GM19463 (cell line): ENCODE data around the gene ADK.
"Not testable (repeated sequence)": the region's sequence is repeated elsewhere in the genome, so short reads cannot be mapped to it uniquely, and the experiment has no call there.

ENCODE experiments used
- ATAC-seq: cut with Tn5 transposase; IDR thresholded peaks from one replicate; pipeline ENCODE4 v1.9.1; 2021; ENCODE audit warnings: mild to moderate bottlenecking, moderate library complexity; ENCODE audit not compliant: unreplicated experiment

The ADK gene

DNA sequence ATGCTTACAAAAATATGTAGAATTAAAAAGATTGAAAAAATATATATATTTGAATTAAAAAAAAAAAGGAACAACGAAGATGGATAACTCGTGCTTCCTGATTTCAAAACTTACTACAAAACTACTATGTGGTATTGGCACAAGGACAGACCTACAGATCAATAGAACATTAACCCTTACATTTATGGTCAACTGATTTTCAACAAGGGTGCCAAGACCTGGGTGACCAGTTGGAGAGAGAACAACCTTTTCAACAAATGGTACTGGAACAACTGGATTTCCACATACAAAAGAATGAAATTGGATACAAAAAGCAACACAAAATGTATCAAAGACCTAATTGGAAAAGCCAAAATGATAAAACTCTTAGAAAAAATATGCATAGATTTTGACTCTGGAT is 10.5 kb upstream of the ADK start:
- no peak for ATAC-seq

DNA sequence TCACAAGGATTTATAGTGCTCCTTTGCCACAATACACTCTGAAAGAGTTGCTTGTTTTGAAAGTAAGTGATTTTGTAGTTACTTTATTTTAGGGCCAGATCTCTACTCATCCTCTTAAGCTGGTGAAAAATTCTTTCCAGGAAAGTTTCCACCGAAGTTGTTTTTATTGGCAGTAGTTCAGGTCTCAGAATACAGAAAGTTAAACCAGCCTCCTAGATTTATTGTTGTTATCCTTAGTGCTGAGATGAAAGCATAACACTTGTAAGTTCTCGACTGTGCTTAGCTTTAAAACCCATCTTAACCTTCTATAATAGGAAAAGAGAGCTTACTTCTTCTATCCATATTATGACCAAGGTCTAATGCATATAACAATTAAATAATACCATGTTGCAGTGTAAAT is 5.9 kb upstream of the ADK start:
- no peak for ATAC-seq

DNA sequence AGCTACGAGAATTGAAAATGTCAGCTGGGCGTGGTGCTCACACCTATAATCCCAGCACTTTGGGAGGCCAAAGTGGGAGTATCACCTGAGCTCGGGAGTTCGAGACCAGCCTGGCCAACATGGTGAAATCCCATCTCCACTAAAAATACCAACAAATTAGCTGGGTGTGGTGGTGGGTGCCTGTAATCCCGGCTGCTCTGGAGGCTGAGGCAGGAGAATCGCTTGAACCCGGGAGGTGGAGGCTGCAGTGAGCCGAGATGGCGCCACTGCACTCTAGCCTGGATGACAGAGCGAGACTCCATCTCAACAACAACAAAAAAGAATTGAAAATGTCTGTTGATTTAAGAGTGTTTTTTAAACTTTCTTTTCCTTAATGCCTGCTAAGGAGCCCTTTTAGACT is 4.0 kb upstream of the ADK start:
- ATAC-seq: not testable (repeated sequence)

DNA sequence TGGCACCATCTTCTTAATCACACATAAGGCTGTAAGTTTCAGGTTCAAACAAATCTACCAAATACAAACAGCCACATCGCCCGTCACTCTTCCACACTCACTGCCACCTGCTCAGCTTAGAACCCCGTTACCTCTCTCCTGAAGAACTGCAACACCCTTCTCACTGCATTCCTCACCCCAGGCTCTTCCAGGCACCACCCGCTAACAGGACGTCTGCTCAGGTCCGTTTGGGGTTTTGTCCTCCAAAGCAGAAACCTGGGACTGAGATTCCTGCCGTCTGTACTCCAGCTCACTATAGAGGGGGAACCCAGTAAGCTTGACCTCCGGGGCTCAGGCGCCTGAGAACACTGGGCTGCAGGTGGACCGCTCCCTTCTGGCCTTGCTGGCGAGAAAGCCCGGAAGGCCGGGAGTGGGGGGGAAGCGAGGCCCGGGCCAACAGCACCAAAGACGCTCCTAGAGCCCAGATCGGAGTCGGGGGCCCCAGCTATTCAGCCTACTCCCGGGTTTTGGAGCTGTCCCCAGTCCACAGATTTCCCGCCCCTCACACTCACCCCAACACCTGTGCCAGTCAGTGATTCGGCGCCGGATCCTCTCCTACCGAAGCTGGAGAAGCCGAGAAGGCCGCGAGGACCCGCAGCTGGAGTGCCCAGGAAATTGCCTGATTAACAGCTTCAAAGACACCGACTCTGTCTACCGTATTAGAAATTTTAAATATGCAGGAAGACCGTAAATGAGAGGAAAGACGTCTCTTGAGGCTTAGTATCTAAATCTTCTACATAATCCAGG is 624 bp upstream of the ADK start, which contains the start of gene AP3M1:
Gene AP3M1, minus strand, starts transcription at position 625 of the 786 bp plus-strand sequence. CDS start 12,449 bp downstream, outside the sequence.
- ATAC-seq: peak; percentile 29

DNA sequence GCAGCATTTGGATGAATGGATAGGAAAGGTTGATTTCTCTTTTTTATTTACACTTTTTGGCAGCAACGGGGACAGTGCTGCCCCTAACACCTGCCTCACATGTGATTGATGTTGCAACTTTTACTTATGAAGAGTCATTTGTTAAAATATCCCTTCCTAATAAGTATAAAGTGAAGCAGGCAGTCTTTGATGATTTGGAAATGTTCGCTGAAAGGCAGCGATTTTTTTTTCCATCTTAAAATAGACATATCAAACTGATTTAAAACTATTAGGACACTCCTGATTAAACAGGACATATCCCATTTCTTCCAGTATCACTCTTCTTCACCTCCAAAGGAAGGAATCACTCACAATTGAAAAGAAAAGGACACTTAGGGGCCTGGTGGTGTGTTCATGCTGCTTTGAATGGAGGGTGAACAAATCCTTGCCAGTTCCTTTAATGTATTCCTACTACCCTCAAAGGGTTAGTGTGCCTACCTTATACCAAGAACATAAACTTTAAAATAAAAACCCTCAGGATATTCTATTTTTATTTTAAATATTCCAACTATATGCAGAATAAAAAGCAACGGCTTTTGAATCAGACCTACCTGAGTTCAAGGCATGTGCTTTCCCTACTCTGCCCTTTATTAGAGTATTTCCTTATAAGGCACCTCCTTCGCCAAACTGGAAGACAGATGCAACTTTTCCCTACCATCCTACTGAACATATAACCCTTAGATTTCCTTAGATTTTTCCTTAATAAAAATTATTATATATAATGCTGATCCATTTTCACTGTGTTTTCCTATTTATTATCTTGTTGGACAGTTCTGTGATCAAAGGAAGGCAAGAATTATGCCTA is 1.1 kb downstream of the ADK start:
- ATAC-seq: no peak

DNA sequence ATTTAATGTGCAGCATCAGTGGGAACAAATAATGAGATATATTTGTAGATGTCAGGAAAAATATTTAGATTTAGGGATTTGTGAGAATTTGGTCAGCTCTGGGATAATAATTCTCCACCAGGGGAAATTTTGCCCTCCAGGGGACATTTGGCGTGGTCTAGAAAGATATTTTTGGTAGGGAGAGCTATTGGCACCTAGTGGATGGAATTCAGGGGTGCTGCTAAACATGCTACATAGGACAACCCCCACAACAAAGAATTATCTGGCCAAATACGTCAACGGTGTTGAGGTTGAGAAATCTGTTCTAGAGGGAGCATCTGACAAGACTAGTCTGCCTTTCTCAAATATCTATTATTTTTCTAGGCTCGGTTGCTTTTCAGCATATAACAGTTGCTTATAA is 2.1 kb downstream of the ADK start:
- ATAC-seq: no peak

DNA sequence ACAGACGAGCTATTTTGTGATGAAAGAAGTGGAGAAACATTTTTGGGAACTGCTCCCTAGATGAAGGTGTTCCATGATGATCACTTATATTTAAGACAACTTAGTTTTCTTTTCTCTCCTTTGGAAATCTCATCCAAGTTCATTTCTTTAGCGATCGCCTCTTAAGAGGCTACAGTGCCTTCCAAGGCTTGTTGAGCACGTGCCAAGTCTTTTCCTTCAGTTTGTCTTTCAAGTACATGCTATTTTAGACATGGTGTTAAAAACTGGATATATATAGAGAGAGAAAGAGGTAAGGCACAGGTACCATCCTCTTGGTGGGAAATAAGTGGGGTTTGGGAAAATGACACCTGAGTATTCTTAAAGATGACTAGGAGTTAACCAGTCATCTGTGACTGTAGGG is 2.7 kb downstream of the ADK start:
- ATAC-seq: no peak

DNA sequence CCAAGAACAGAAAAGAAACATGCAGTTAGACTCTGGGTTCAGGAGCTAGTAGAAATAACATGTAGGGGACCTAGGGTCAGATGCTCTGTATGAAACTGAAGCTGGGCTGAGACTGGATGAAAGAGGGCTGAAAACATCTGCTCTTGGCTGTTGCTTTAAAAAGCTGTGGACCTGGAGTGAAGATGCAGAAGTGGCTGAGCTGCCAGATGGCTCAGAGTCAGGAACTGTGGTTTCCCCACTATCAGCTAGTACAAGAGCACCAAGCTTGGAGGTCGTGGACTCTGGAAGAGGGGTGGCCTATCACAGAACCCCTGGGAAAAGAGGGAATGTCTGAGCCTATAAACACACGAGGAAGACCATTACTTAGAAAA is 5.9 kb downstream of the ADK start:
- no peak for ATAC-seq

DNA sequence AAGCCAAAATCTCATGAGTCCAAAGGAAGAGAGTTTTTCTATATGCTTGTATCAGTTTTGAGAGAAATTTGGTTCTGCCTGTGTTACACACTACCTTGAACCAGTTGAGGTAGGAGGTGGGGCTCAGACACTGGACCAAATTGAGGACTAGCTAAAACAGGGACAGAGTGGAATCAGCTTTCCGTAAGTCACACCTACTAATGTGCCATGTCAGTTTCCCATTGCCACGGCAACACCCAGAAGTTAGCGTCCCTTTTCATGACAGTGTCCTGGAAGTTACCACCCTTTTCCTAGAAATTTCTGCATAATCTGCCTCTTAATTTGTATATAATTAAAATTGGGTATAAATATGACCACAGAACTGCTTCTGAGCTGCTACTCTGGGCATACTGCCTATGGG is 9.0 kb downstream of the ADK start:
- no peak for ATAC-seq

DNA sequence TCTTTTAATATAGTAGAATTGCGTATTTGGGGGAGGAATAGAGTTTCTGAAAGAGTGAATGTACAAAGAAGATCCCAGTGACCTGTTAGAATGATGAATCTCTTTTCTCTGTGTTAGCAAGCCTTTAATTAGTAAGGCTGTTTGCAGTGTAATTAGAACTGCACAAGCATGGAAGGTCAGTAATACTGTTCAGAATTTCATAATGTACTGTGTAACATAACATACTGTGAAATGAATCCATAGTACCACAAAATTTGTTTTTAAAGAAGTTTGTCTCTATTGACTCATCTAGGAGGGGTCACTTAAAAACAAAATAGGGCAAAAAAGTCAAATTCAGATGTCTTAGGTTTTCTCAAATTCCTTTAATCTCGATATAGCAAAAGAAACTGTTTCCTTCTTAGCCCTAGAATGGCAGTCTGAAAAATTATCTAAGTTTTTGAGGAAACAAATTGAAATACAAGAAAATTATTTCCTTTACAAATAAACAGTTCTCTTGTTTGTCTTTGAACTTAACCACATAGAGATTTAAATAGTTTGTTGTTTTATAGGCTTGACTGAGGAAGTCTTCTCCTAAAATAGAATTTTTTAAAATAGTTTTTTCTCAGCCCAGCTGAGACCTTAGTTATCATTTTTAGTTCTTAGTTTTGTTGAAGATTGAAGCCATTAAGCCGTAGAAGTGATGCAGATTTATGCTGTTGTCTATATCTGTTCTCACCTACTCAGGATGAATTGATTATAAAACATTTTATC is 12.5 kb downstream of the ADK start:
- ATAC-seq: no peak

DNA sequence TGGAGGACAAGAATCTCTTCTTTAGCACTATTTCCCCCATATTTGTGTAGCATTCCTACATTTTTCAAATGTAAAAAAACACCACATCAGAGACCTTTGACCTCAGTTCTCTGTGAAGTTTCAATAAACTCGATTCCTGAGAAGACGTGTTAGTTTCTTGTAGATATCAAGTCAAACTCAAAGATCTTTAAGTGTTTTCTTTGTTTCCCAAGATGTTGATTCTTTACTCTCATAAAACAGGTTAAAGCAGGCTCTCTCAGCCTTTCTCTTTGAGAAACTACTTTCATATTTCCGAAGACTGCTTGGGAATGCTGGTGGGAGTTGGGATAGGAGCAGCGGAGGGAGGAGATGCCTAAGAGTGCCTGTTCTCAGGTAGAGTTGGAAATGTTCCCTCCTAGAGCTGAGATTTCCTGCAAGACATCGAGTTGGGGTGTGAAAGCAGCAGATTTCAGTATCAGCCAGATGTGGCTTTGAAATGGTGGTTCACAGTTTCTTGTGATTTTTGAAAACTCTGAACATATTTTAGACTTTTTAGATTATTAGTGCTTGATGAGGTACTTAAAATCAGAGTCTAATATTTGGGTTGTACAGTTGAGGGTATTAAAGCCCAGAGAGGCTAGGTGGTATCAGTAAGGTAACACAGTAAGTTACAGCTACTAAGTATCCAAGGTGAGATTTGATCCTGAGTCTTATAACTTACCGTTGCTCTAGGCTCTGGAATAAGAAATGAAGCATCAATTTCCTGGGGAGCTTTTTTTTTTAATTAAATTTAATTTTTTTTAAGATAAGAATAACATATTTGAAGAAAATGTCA is 13.9 kb downstream of the ADK start:
- no peak for ATAC-seq

DNA sequence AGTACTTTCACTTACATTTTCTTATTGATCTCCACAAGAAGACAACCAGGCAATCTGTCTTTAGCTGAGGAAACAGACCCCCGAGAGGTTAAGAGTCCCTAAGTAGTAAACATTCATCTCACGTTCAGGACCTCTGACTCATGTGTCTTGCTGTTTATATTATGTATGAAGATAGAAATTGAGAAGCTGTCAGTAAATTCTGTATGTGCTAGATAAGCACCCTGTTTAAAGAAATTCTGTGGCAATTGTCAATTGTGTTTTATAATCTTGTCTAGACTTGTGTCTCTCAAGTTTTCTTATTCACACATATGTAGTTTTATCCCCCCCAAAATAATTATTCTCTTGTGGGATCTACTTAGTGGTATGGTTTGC is 14.5 kb downstream of the ADK start:
- no peak for ATAC-seq

DNA sequence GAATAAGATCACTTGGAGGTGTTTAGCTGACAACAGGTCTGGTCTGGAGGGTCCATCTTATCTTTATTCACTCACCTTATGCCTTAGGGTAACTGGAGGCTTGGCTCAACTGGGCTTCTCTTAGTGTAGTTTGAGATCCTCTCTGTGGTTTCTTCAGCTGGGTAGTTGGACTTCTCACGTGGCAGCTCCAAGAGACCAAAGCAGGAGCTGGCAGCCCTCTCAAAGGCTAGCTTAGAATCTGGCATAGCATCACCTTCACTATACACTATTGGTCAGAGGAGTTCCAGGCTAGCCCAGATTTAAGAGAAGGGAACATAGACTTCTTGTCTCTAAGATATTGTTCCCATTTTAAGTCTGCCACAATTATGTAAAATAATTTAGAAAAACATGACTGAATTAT is 16.4 kb downstream of the ADK start:
- no peak for ATAC-seq

DNA sequence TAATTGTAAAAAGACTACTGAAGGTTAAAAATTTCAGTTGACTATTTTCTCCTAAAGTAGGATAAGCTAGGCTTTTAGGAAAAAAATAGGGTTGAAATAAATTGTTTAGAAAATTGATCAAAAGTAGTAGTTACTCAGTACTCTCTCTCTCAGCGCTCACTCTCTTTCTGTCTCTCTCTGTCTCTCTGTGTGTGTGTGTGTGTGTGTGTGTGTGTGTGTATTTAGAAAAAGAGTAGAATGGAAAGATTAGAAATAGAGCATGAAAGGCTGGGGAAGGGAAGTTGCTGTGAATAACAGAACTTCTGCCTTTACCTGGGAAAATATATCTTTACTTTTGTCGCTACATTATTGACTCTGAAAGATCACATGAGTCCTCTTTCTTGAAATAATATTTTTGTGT is 20.6 kb downstream of the ADK start:
- ATAC-seq: no peak

DNA sequence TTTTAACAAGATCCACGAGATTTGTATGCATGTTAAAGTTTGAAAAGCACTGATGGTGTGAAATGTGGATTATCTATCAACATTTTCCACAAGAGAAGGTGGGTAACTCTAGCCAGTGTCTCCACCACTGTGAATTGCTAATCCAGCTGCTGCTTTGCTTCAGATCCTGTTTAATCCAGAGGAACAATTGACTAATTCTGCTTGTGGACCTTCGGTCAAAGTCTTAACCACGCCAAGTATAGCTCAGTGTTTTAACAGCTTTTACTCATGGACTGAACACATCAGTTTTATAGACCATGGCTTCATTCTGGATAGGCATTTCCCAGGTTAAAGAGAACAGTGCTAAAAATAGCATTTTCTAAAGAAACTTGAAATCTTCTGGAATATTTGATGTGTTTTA is 23.5 kb downstream of the ADK start:
- no peak for ATAC-seq

DNA sequence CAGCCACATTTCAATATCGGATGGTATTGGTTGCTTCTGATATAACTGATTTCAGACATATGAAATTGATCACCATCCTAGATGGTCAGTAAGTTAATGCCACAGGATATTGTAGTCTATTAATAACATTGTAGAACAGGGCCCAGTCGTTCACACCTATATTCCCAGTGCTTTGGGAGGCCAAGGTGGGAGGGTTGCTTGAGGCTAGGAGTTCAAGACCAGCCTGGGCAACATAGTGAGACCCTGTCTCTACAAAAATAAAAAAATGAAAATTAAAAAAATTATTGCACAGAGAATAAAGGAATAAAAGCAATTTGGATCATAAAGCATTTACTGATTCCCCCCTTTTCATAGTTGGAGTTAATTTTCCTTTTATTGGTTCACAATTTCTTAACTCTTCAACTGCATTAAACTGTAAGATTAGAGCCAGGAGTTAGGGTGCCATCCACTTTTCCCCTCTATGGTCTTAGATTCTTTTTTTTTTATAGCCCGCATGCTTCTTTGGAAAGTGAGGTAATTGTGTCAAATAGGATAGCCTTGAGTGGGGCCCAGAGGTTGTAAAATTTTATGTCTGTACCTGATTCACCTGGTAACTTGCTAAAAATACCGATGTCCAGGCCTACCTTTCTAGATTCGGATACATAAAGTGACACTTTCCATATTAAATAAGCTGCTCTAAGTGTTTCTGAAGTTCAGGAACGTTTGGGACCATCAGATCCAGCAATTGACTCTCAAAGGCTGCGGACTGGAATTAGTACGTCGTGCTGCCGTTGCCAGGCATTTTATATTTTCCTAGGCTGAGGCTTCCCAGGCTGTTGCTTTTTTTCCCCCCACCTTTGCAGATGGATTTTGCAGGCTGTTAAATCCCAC is 24.7 kb downstream of the ADK start:
- no peak for ATAC-seq

DNA sequence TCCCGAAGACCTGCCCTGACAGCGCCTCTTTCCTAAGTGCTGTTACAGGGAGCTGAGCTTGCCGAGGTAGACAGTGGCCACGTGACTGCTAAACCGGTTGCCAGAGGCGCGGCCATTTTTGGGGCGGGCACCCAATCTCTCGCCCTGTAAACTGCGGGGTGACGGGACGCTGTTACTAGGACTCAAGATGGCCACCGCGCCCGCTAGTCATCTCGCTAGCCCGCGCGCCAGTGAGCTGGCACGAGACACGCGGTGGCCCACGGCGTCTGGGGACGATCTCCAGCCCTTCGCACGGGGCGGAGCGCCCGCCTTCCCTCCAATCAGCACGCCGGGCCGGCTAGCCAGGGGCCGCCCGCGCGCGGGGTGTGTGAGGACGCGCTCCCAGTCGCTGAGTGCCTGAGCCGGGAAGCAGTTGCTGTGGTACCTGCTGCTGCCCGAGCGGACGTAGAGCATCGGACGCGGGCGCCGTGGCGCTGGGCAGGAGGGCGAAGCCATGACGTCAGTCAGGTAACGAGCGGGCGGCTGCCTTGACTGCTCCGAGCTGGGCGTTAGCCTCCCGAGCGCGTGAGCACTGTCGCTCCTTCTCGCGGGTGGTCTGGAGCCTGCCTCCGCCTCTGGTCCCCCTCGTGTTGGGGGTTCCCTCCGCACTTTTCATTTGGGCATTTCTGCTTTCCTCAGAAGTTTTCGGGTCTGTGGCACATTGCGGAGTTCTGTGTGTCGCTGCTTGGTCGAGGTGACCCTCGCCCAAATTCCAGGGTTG is 25.5 kb downstream of the ADK start:
- peak; percentile 91 for ATAC-seq

DNA sequence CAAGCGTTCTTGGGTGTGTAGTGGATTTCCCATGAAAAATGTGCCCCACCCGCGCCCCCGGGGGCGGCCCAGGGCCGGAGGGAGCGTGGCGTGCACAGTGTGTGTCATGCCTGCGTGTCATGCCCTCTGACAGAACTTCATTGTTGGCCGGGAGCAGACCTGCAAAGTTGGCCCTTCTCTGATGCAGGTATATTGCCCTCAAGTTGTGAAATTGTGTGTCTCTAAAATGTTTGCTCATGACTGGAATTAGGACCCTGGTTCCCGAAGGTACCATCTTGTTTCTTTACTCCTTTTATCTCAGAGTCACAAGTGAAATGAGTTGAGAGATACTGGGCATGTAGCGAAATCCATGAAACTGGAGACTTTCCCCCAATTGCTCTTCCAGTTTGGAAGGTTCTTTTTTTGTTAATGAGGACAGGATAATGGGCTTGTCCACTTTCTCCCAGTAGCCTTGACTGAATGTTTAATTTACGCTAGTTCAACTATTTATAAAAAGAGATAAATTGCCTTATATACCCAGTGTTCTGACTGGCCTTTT is 26.2 kb downstream of the ADK start:
- no peak for ATAC-seq
